Type B pancreatic cell (in vitro differentiated cells): ENCODE measurements around the gene COMMD3. TPM values are rescaled to one million over a fixed set of nuclear protein-coding genes. Genes with fewer than 3 reads are reported as not detected.

ENCODE experiments used
- DNase-seq: peaks from one replicate; pipeline ENCODE4 v3.0.0; 2021; ENCODE audit warnings: mixed read lengths; ENCODE audit not compliant: unreplicated experiment; ENCODE audit errors: extremely low spot score
- H3K27ac Mint-ChIP-seq: 2 replicates; pipeline ENCODE4 v1.8.0; 2021; ENCODE audit warnings: mild to moderate bottlenecking, mixed read lengths
- H3K27me3 Mint-ChIP-seq: 2 replicates; pipeline ENCODE4 v1.8.0; 2021; ENCODE audit warnings: mixed read lengths
- H3K36me3 Mint-ChIP-seq: 2 replicates; pipeline ENCODE4 v1.8.0; 2021; ENCODE audit warnings: mixed read lengths
- H3K4me1 Mint-ChIP-seq: one replicate; pipeline ENCODE4 v1.8.0; 2021; ENCODE audit warnings: mixed read lengths; ENCODE audit not compliant: unreplicated experiment
- H3K4me3 Mint-ChIP-seq: 2 replicates; pipeline ENCODE4 v1.8.0; 2021; ENCODE audit warnings: mild to moderate bottlenecking, mixed read lengths
- H3K9me3 Mint-ChIP-seq: 2 replicates; pipeline ENCODE4 v1.8.0; 2021; ENCODE audit warnings: mixed read lengths
- CTCF ChIP-seq: fragments of 200-600 bp; sonication (generic); conservative IDR thresholded peaks from 2 replicates; pipeline ENCODE4 v1.5.0; 2021; ENCODE audit warnings: antibody characterized with exemption, mild to moderate bottlenecking
- total RNA-seq: library from RNA; stranded (reverse); gene quantifications from 2 replicates; pipeline ENCODE4 v1.2.1, GENCODE V29; 2021; ENCODE audit warnings: low replicate concordance

The COMMD3 gene
- total RNA-seq, 1 donor from 2014 or later = 42.5 TPM

GRCh38 chr10:22317076-22317370, 835 bp downstream of the COMMD3 start:
- Mint-ChIP-seq H3K4me1 (peaks cover 33% of the 10 kb centered on the region), H3K4me3 (peak overlapping the region; percentile 96), H3K27me3 (peaks cover 46% of the 10 kb centered on the region), H3K27ac (peak overlapping the region; percentile 95), H3K9me3 (no peaks in the 10 kb centered on the region), H3K36me3 (peaks cover 4% of the 10 kb centered on the region)
- TF ChIP-seq CTCF = no peak
- DNase-seq = no peak

- Mint-ChIP-seq H3K4me3 (peak overlapping the region; percentile 77), H3K27me3 (peaks cover 55% of the 10 kb centered on the region), H3K9me3 (no peaks in the 10 kb centered on the region), H3K36me3 (peaks cover 4% of the 10 kb centered on the region), H3K27ac (no peak overlapping the region), H3K4me1 (peaks cover 38% of the 10 kb centered on the region)
- DNase-seq = no peak
- no peak for TF ChIP-seq CTCF
Observed at GRCh38 chr10:22317771-22318565, 1.8 kb downstream of the COMMD3 start.

- peaks cover 46% of the 10 kb centered on the region for H3K4me1 Mint-ChIP-seq
- peak overlapping the region; percentile 48 for H3K27ac Mint-ChIP-seq
- peaks cover 59% of the 10 kb centered on the region for H3K27me3 Mint-ChIP-seq
- no peak for TF ChIP-seq CTCF
- peaks cover 4% of the 10 kb centered on the region for H3K36me3 Mint-ChIP-seq
- H3K9me3 Mint-ChIP-seq = no peaks in the 10 kb centered on the region
- H3K4me3 Mint-ChIP-seq = peak overlapping the region; percentile 94
- DNase-seq = no peak
Observed at GRCh38 chr10:22318772-22319171, 2.6 kb downstream of the COMMD3 start.

- H3K27ac Mint-ChIP-seq = peak overlapping the region; percentile 92
- peaks cover 67% of the 10 kb centered on the region for H3K27me3 Mint-ChIP-seq
- peaks cover 4% of the 10 kb centered on the region for H3K36me3 Mint-ChIP-seq
- H3K4me1 Mint-ChIP-seq = peaks cover 54% of the 10 kb centered on the region
- DNase-seq = no peak
- TF ChIP-seq CTCF = no peak
- no peaks in the 10 kb centered on the region for H3K9me3 Mint-ChIP-seq
- H3K4me3 Mint-ChIP-seq = peak overlapping the region; percentile 94
Observed at GRCh38 chr10:22319547-22319979, 3.4 kb downstream of the COMMD3 start.

- peaks cover 67% of the 10 kb centered on the region for H3K27me3 Mint-ChIP-seq
- H3K36me3 Mint-ChIP-seq = peaks cover 4% of the 10 kb centered on the region
- peak overlapping the region; percentile 94 for H3K4me3 Mint-ChIP-seq
- peak overlapping the region; percentile 92 for H3K27ac Mint-ChIP-seq
- no peak for DNase-seq
- peak; percentile 48 for TF ChIP-seq CTCF
- H3K9me3 Mint-ChIP-seq = no peaks in the 10 kb centered on the region
- peaks cover 54% of the 10 kb centered on the region for H3K4me1 Mint-ChIP-seq
Observed at GRCh38 chr10:22319980-22320558, 3.9 kb downstream of the COMMD3 start.
